ENCODE results near the gene RPRD1B.

DNA sequence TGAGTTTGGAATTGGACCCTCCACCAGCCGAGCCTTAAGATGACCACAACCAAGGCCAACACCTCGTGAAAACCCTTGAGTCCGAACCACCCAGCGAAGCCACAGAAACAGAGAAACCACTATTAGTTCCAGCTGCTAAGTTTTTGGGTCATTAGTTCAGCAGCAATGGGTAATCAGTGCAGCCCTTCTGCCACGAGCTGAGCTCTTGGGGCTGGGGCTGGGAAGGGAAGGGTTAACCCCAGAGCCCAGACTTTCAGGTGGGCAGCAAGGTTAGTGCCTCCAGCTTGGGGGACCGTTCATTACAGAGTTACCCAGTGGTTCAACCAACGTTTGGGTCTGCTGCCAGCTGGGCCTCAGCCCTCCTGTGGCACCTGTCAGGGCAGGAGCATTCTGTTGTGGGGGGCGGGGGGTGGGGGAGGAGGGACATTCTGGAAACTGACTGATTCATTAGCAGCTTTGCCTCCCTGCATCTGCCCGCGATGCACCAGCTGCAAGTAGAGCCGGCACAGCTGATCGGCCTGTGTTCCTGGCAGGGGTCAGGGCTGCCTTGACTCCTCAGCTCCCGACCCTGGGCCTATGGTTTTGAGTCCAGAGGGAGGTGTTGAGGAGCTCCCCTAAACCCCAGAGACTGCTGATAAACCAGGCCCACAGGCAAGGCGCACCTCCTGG lies 78.8 kb downstream of the RPRD1B start:
- TF ChIP-seq, protein P1, sequence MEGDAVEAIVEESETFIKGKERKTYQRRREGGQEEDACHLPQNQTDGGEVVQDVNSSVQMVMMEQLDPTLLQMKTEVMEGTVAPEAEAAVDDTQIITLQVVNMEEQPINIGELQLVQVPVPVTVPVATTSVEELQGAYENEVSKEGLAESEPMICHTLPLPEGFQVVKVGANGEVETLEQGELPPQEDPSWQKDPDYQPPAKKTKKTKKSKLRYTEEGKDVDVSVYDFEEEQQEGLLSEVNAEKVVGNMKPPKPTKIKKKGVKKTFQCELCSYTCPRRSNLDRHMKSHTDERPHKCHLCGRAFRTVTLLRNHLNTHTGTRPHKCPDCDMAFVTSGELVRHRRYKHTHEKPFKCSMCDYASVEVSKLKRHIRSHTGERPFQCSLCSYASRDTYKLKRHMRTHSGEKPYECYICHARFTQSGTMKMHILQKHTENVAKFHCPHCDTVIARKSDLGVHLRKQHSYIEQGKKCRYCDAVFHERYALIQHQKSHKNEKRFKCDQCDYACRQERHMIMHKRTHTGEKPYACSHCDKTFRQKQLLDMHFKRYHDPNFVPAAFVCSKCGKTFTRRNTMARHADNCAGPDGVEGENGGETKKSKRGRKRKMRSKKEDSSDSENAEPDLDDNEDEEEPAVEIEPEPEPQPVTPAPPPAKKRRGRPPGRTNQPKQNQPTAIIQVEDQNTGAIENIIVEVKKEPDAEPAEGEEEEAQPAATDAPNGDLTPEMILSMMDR (IDR thresholded peaks at IDR 0.05; ENCODE audit: low read depth, low read length, missing input control), result no peak
- TF ChIP-seq, protein P2, sequence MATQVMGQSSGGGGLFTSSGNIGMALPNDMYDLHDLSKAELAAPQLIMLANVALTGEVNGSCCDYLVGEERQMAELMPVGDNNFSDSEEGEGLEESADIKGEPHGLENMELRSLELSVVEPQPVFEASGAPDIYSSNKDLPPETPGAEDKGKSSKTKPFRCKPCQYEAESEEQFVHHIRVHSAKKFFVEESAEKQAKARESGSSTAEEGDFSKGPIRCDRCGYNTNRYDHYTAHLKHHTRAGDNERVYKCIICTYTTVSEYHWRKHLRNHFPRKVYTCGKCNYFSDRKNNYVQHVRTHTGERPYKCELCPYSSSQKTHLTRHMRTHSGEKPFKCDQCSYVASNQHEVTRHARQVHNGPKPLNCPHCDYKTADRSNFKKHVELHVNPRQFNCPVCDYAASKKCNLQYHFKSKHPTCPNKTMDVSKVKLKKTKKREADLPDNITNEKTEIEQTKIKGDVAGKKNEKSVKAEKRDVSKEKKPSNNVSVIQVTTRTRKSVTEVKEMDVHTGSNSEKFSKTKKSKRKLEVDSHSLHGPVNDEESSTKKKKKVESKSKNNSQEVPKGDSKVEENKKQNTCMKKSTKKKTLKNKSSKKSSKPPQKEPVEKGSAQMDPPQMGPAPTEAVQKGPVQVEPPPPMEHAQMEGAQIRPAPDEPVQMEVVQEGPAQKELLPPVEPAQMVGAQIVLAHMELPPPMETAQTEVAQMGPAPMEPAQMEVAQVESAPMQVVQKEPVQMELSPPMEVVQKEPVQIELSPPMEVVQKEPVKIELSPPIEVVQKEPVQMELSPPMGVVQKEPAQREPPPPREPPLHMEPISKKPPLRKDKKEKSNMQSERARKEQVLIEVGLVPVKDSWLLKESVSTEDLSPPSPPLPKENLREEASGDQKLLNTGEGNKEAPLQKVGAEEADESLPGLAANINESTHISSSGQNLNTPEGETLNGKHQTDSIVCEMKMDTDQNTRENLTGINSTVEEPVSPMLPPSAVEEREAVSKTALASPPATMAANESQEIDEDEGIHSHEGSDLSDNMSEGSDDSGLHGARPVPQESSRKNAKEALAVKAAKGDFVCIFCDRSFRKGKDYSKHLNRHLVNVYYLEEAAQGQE (IDR thresholded peaks at IDR 0.05), result no peak
- TF ChIP-seq, protein P3, sequence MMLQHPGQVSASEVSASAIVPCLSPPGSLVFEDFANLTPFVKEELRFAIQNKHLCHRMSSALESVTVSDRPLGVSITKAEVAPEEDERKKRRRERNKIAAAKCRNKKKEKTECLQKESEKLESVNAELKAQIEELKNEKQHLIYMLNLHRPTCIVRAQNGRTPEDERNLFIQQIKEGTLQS (IDR thresholded peaks at IDR 0.05), result no peak
- no peak for TF ChIP-seq TAF1 (conservative IDR thresholded peaks at IDR 0.05)
- TF ChIP-seq, protein P4, sequence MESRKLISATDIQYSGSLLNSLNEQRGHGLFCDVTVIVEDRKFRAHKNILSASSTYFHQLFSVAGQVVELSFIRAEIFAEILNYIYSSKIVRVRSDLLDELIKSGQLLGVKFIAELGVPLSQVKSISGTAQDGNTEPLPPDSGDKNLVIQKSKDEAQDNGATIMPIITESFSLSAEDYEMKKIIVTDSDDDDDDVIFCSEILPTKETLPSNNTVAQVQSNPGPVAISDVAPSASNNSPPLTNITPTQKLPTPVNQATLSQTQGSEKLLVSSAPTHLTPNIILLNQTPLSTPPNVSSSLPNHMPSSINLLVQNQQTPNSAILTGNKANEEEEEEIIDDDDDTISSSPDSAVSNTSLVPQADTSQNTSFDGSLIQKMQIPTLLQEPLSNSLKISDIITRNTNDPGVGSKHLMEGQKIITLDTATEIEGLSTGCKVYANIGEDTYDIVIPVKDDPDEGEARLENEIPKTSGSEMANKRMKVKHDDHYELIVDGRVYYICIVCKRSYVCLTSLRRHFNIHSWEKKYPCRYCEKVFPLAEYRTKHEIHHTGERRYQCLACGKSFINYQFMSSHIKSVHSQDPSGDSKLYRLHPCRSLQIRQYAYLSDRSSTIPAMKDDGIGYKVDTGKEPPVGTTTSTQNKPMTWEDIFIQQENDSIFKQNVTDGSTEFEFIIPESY (IDR thresholded peaks at IDR 0.05), result no peak
- no peak for TF ChIP-seq SP1 (IDR thresholded peaks at IDR 0.05)
- TF ChIP-seq RAD21 (IDR thresholded peaks at IDR 0.05), result no peak
- TF ChIP-seq, protein P5, sequence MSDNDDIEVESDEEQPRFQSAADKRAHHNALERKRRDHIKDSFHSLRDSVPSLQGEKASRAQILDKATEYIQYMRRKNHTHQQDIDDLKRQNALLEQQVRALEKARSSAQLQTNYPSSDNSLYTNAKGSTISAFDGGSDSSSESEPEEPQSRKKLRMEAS (IDR thresholded peaks at IDR 0.05), result no peak
- TF ChIP-seq YY1 (IDR thresholded peaks at IDR 0.05), result no peak
- no peak for TF ChIP-seq HNF4G (IDR thresholded peaks at IDR 0.05)
- TF ChIP-seq JUND (IDR thresholded peaks at IDR 0.05), result no peak
- no peak for TF ChIP-seq GABPA (IDR thresholded peaks at IDR 0.05 in 1 of 2, conservative IDR thresholded peaks at IDR 0.05 in 1 of 2)
- TF ChIP-seq FOXA1 (IDR thresholded peaks at IDR 0.05), result no peak
- TF ChIP-seq EGR1 (IDR thresholded peaks at IDR 0.05; ENCODE audit: low read depth in 2 of 2), result no peak
